Adrenal gland (tissue), 12 donors: Measurements from ENCODE around the gene SBNO2. TPM values are rescaled to one million over a fixed set of nuclear protein-coding genes. Genes with fewer than 3 reads are reported as not detected.

ENCODE experiments used
- DNase-seq, 7 donors: peaks; one replicate each; pipeline ENCODE4 v3.0.0-alpha.2; 2019 to 2020
- H3K27ac ChIP-seq, 5 donors: fragments of 200-600 bp; sonication (generic) in 4 of 5; 1 replicate in 3 of 5; 2 replicates in 2 of 5; pipeline versions ENCODE4 v1.5.1 to v1.8.0; 2016 to 2020; ENCODE audit warnings: mild to moderate bottlenecking in 1 of 5
- H3K27me3 ChIP-seq: fragments of 200-600 bp; 2 replicates; pipeline ENCODE4 v1.8.0; 2021
- H3K36me3 ChIP-seq, 2 donors: fragments of 200-600 bp; replicated peaks in 1 of 2; 1 replicate in 1 of 2; 2 replicates in 1 of 2; pipeline versions ENCODE4 v1.5.1 to v1.8.0; 2018 to 2022
- H3K4me1 ChIP-seq, 2 donors: fragments of 200-600 bp; replicated peaks in 1 of 2; 1 replicate in 1 of 2; 2 replicates in 1 of 2; pipeline versions ENCODE4 v1.5.1 to v1.8.0; 2018 to 2021
- H3K4me3 ChIP-seq, 4 donors: fragments of 200-600 bp; sonication (generic) in 3 of 4; one replicate each; pipeline ENCODE4 v1.5.1; 2016 to 2018
- H3K9me3 ChIP-seq, 3 donors: fragments of 200-600 bp; sonication (generic) in 1 of 3; replicated peaks in 1 of 3; 1 replicate in 2 of 3; 2 replicates in 1 of 3; pipeline versions ENCODE4 v1.5.1 to v1.8.0; 2016 to 2021
- CTCF ChIP-seq, 6 experiments: fragments of 450-650 bp in 4 of 6; fragments of 200-600 bp in 2 of 6; sonication (generic) in 1 of 6; IDR thresholded peaks; 1 replicate in 5 of 6; 2 replicates in 1 of 6; pipeline versions ENCODE4 v1.5.1 to v1.8.0; 2016 to 2021; ENCODE audit warnings: antibody characterized with exemption in 6 of 6, mild to moderate bottlenecking in 2 of 6, moderate library complexity in 1 of 6
- POLR2A ChIP-seq, 2 donors: fragments of 450-650 bp; IDR thresholded peaks; one replicate each; pipeline ENCODE4 v1.6.1; 2017; ENCODE audit warnings: antibody characterized with exemption in 2 of 2, mild to moderate bottlenecking in 2 of 2, moderate library complexity in 1 of 2
- WGBS, 4 donors: extraction: QIAGEN DNeasy Blood & Tissue Kit in 2 of 4; methylation state at CpG; one replicate each; pipeline versions ENCODE4 v1.1.5 to v1.1.7; 2013 to 2017; 5-methylcytosine and 5-hydroxymethylcytosine counted together
- intact Hi-C, 2 donors: fragments of 100-400 bp; cut with DNase I; formaldehyde crosslinking; loops; one replicate each; pipeline versions ENCODE4 v1.14.1 to v1.15.0; 2022 to 2023
- polyA plus RNA-seq, 3 donors: library from polyadenylated mRNA; stranded (reverse); fragments of 200-250 nt in 2 of 3; fragments of 350-450 nt in 1 of 3; fragmentation: Illumina TruSeq in 1 of 3; extraction: RNeasy Lipid Tissue Mini Kit (QIAGEN cat#74804) in 1 of 3; gene quantifications; one replicate each; pipeline ENCODE4 v1.2.3, GENCODE V29; 2013 to 2014
- total RNA-seq, 9 donors: library from RNA; depleted of rRNA in 4 of 9; stranded (reverse); fragments of >200 nt in 4 of 9; fragments of 120-200 nt in 1 of 9; fragmentation: NEBNext Ultra II Directional in 1 of 9; extraction: Animal tissue kit (Norgen Biotek cat#: 25700) in 1 of 9; gene quantifications; one replicate each; pipeline versions ENCODE4 v1.1.0 to v1.2.4, GENCODE V29; 2013 to 2023
- donor health status: healthy with polysubstance abuse.
- donor health status: Bipolar disorder and iron deficiency.
- donor health status: DM: yes; HTN: yes; CAD: no.
- donor health status: DM: no; HTN: no; CAD: no.
- donor health status: DM: no; HTN: no; CAD: no.
- donor health status: DM: yes; HTN: yes; CAD: no.

Gene SBNO2
- total and polyA plus RNA-seq, 12 donors, result 13.6 to 176 (median 74.7) TPM

GRCh38 chr19:1058112-1058511 is 116.0 kb downstream of the SBNO2 start:
- Histone ChIP-seq H3K4me1 (no peaks in the 10 kb centered on the region), H3K27me3 (no peaks in the 10 kb centered on the region), H3K4me3 (no peak overlapping the region), H3K27ac (no peak overlapping the region), H3K9me3 (peaks cover 0 to 22% (median 0%) of the 10 kb centered on the region in 3 donors), H3K36me3 (no peaks in the 10 kb centered on the region)
- TF ChIP-seq POLR2A (IDR thresholded peaks at IDR 0.05), result no peak
- no peak for TF ChIP-seq CTCF (IDR thresholded peaks at IDR 0.05)
- DNase-seq, result no peak
- 93 to 100% (median 96%) methylated on average over 5 of the region's 5 CpGs for WGBS, 4 donors
- intact Hi-C loops, result no loop called here

Other genes with a start within 250 kb of the SBNO2 start
- 10 to 100 TPM in 1 of 9 donors, 1 to 10 TPM in 8; 4.2 to 10.2 (median 8.0) TPM for gene ARID3A, start 248.2 kb downstream of the SBNO2 start, total RNA-seq
- gene ARID3A, start 248.2 kb downstream of the SBNO2 start, polyA plus RNA-seq, result 1 to 10 TPM; 1.6 to 6.7 (median 2.1) TPM
- gene WDR18, start 189.9 kb downstream of the SBNO2 start, total RNA-seq, result 10 to 100 TPM; 24.2 to 78.7 (median 52.1) TPM
- gene WDR18, start 189.9 kb downstream of the SBNO2 start, polyA plus RNA-seq, result 100 to 1,000 TPM in 1 of 3 donors, 10 to 100 TPM in 1, 1 to 10 TPM in 1; 5.4 to 140 (median 98.6) TPM
- gene GRIN3B, start 173.8 kb downstream of the SBNO2 start, total RNA-seq, result under 1 TPM in 3 of 9 donors, not detected in 6; 0.08 to 0.18 (median 0.14) TPM
- gene GRIN3B, start 173.8 kb downstream of the SBNO2 start, polyA plus RNA-seq, result under 1 TPM in 1 of 3 donors, not detected in 2; 0.24 TPM
- 100 to 1,000 TPM in 8 of 9 donors, 10 to 100 TPM in 1; 94.1 to 308 (median 182) TPM for gene TMEM259, start 153.1 kb downstream of the SBNO2 start, total RNA-seq
- gene TMEM259, start 153.1 kb downstream of the SBNO2 start, polyA plus RNA-seq, result 100 to 1,000 TPM in 2 of 3 donors, 10 to 100 TPM in 1; 79.4 to 743 (median 370) TPM
- gene RNU6-2, start 152.7 kb downstream of the SBNO2 start, total RNA-seq, result not detected
- gene RNU6-2, start 152.7 kb downstream of the SBNO2 start, polyA plus RNA-seq, result not detected
- gene CNN2, start 147.7 kb downstream of the SBNO2 start, total RNA-seq, result 10 to 100 TPM in 8 of 9 donors, 1 to 10 TPM in 1; 6.9 to 64.9 (median 42.3) TPM
- 10 to 100 TPM; 11.2 to 60.8 (median 52.5) TPM for gene CNN2, start 147.7 kb downstream of the SBNO2 start, polyA plus RNA-seq
- gene ABCA7, start 134.2 kb downstream of the SBNO2 start, total RNA-seq, result 10 to 100 TPM in 7 of 9 donors, 1 to 10 TPM in 2; 4.0 to 23.2 (median 17.5) TPM
- gene ABCA7, start 134.2 kb downstream of the SBNO2 start, polyA plus RNA-seq, result 100 to 1,000 TPM in 1 of 3 donors, 10 to 100 TPM in 1, 1 to 10 TPM in 1; 2.1 to 109 (median 28.7) TPM
- gene ARHGAP45, start 107.1 kb downstream of the SBNO2 start, total RNA-seq, result 10 to 100 TPM in 8 of 9 donors, 1 to 10 TPM in 1; 4.9 to 74.3 (median 31.5) TPM
- 10 to 100 TPM in 2 of 3 donors, 1 to 10 TPM in 1; 1.6 to 75.4 (median 30.2) TPM for gene ARHGAP45, start 107.1 kb downstream of the SBNO2 start, polyA plus RNA-seq
- 100 to 1,000 TPM in 7 of 9 donors, 10 to 100 TPM in 2; 84.1 to 231 (median 164) TPM for gene POLR2E, start 78.9 kb downstream of the SBNO2 start, total RNA-seq
- gene POLR2E, start 78.9 kb downstream of the SBNO2 start, polyA plus RNA-seq, result 100 to 1,000 TPM in 2 of 3 donors, 10 to 100 TPM in 1; 74.7 to 132 (median 109) TPM
- gene GPX4, start 70.3 kb downstream of the SBNO2 start, total RNA-seq, result 1,000 to 10,000 TPM in 1 of 9 donors, 100 to 1,000 TPM in 8; 332 to 1,424 (median 653) TPM
- 1,000 to 10,000 TPM in 2 of 3 donors, 100 to 1,000 TPM in 1; 420 to 1,267 (median 1,035) TPM for gene GPX4, start 70.3 kb downstream of the SBNO2 start, polyA plus RNA-seq
- gene STK11, start 31.5 kb upstream of the SBNO2 start, total RNA-seq, result 100 to 1,000 TPM in 3 of 9 donors, 10 to 100 TPM in 6; 53.5 to 117 (median 93.2) TPM
- gene STK11, start 31.5 kb upstream of the SBNO2 start, polyA plus RNA-seq, result 100 to 1,000 TPM in 1 of 3 donors, 10 to 100 TPM in 2; 37.8 to 148 (median 94.5) TPM
- gene CBARP, start 63.7 kb upstream of the SBNO2 start, total RNA-seq, result 1 to 10 TPM in 6 of 9 donors, under 1 TPM in 1, not detected in 2; 0.67 to 5.0 (median 1.8) TPM
- 1 to 10 TPM in 2 of 3 donors, under 1 TPM in 1; 0.09 to 9.3 (median 2.2) TPM for gene CBARP, start 63.7 kb upstream of the SBNO2 start, polyA plus RNA-seq
- 100 to 1,000 TPM in 7 of 9 donors, 10 to 100 TPM in 2; 78.9 to 435 (median 205) TPM for gene ATP5F1D, start 67.5 kb upstream of the SBNO2 start, total RNA-seq
- gene ATP5F1D, start 67.5 kb upstream of the SBNO2 start, polyA plus RNA-seq, result 1,000 to 10,000 TPM in 1 of 3 donors, 100 to 1,000 TPM in 1, 10 to 100 TPM in 1; 15.6 to 1,534 (median 925) TPM
- gene MIDN, start 74.3 kb upstream of the SBNO2 start, total RNA-seq, result 100 to 1,000 TPM in 5 of 9 donors, 10 to 100 TPM in 3, 1 to 10 TPM in 1; 8.6 to 189 (median 112) TPM
- gene MIDN, start 74.3 kb upstream of the SBNO2 start, polyA plus RNA-seq, result 10 to 100 TPM; 15.5 to 73.0 (median 46.8) TPM
- gene CIRBP, start 95.1 kb upstream of the SBNO2 start, total RNA-seq, result 1,000 to 10,000 TPM in 1 of 9 donors, 100 to 1,000 TPM in 8; 317 to 1,164 (median 674) TPM
- gene CIRBP, start 95.1 kb upstream of the SBNO2 start, polyA plus RNA-seq, result 100 to 1,000 TPM; 360 to 990 (median 737) TPM
- 100 to 1,000 TPM in 3 of 9 donors, 10 to 100 TPM in 6; 48.4 to 279 (median 85.0) TPM for gene FAM174C, start 101.3 kb upstream of the SBNO2 start, total RNA-seq
- gene FAM174C, start 101.3 kb upstream of the SBNO2 start, polyA plus RNA-seq, result 100 to 1,000 TPM in 2 of 3 donors, 1 to 10 TPM in 1; 3.8 to 139 (median 123) TPM
- gene EFNA2, start 111.6 kb upstream of the SBNO2 start, total RNA-seq, result under 1 TPM in 1 of 9 donors, not detected in 8; 0.11 TPM
- gene EFNA2, start 111.6 kb upstream of the SBNO2 start, polyA plus RNA-seq, result not detected
- gene NDUFS7, start 209.6 kb upstream of the SBNO2 start, total RNA-seq, result 100 to 1,000 TPM; 102 to 286 (median 150) TPM
- 100 to 1,000 TPM in 2 of 3 donors, 1 to 10 TPM in 1; 4.7 to 267 (median 134) TPM for gene NDUFS7, start 209.6 kb upstream of the SBNO2 start, polyA plus RNA-seq
- 10 to 100 TPM; 14.8 to 96.9 (median 30.7) TPM for gene GAMT, start 227.3 kb upstream of the SBNO2 start, total RNA-seq
- gene GAMT, start 227.3 kb upstream of the SBNO2 start, polyA plus RNA-seq, result 10 to 100 TPM in 2 of 3 donors, 1 to 10 TPM in 1; 7.4 to 84.5 (median 74.2) TPM
- gene DAZAP1, start 233.3 kb upstream of the SBNO2 start, total RNA-seq, result 10 to 100 TPM; 11.5 to 87.5 (median 41.4) TPM
- gene DAZAP1, start 233.3 kb upstream of the SBNO2 start, polyA plus RNA-seq, result 100 to 1,000 TPM in 1 of 3 donors, 10 to 100 TPM in 2; 60.0 to 117 (median 77.5) TPM